Activated naive CD8-positive, alpha-beta T cell (primary cell): ENCODE data around the gene HOXD1.

Experiments
- H3K27ac Mint-ChIP-seq: one replicate; pipeline ENCODE4 v1.8.0; 2021; ENCODE audit warnings: mixed read lengths
- H3K27me3 Mint-ChIP-seq: one replicate; pipeline ENCODE4 v1.8.0; 2021; ENCODE audit warnings: mixed read lengths
- H3K36me3 Mint-ChIP-seq: one replicate; pipeline ENCODE4 v1.8.0; 2021; ENCODE audit warnings: mixed read lengths
- H3K4me1 Mint-ChIP-seq: one replicate; pipeline ENCODE4 v1.8.0; 2021; ENCODE audit warnings: low read depth, mixed read lengths
- H3K4me3 Mint-ChIP-seq: one replicate; pipeline ENCODE4 v1.8.0; 2021; ENCODE audit warnings: mild to moderate bottlenecking, mixed read lengths
- H3K9me3 Mint-ChIP-seq: one replicate; pipeline ENCODE4 v1.8.0; 2021; ENCODE audit warnings: low read depth, mixed read lengths

The HOXD1 gene

DNA sequence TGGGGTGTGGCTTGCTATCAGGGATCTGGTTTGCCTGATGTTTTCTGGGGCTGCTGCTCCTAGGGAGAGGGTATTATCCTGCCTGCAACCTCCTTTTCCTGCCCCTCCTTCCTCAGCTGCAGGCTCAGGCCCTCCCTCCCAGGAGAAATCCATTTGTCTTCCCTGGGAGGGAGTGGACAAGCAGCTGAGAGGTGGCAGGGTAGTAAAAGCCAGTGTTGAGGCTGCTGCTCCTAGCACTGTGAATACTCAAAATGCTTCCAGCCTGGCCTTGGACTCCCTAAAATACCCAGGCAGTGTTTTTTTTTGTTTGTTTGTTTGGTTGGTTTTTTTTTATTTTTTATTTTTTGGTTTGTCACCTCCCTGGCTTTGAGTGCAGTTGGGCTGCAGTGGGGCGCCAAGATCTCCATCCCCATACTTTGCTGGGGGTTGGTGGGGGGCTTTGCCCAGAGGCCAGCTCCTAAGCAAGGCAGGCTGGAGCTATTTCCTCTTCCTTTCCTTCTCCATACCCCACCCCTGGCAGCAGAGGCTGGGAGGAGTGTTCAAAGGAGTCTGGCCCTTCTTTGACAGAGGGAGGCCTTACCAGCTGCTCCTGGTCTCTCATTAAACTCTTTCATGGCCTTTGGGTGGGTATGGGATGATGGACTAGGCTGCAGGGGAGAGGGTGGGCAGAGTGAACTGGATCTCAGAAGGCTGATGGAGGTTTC lies 17.7 kb upstream of the HOXD1 start:
- Mint-ChIP-seq H3K4me3 (no peak overlapping the region), H3K27ac (no peak overlapping the region), H3K36me3 (no peaks in the 10 kb centered on the region), H3K9me3 (no peaks in the 10 kb centered on the region), H3K27me3 (peaks cover 57% of the 10 kb centered on the region), H3K4me1 (peaks cover 26% of the 10 kb centered on the region)

DNA sequence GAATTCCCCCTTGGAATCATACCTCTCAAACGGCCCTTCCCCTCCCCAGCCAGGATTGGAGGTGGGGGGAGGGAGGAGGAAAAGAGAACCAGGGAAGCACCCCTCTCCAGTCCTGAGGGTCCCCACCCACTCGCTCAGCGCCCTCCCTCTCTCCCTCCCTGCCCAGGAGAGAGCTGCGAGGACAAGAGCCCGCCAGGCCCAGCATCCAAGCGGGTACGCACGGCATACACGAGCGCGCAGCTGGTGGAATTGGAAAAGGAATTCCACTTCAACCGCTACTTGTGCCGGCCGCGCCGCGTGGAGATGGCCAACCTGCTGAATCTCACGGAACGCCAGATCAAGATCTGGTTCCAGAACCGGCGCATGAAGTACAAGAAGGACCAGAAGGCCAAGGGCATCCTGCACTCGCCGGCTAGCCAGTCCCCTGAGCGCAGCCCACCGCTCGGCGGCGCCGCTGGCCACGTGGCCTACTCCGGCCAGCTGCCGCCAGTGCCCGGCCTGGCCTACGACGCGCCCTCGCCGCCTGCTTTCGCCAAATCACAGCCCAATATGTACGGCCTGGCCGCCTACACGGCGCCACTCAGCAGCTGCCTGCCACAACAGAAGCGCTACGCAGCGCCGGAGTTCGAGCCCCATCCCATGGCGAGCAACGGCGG lies 17.0 kb upstream of the HOXD1 start:
- Mint-ChIP-seq H3K9me3 (no peaks in the 10 kb centered on the region), H3K27ac (no peak overlapping the region)

DNA sequence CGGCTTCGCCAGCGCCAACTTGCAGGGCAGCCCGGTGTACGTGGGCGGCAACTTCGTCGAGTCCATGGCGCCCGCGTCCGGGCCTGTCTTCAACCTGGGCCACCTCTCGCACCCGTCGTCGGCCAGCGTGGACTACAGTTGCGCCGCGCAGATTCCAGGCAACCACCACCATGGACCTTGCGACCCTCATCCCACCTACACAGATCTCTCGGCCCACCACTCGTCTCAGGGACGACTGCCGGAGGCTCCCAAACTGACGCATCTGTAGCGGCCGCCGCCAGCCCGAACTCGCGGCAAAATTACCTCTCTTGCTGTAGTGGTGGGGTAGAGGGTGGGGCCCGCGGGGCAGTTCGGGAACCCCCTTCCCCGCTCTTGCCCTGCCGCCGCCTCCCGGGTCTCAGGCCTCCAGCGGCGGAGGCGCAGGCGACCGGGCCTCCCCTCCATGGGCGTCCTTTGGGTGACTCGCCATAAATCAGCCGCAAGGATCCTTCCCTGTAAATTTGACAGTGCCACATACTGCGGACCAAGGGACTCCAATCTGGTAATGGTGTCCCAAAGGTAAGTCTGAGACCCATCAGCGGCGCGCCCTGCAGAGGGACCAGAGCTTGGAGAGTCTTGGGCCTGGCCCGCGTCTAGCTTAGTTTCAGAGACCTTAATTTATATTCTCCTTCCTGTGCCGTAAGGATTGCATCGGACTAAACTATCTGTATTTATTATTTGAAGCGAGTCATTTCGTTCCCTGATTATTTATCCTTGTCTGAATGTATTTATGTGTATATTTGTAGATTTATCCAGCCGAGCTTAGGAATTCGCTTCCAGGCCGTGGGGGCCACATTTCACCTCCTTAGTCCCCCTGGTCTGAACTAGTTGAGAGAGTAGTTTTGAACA lies 16.2 kb upstream of the HOXD1 start:
- Mint-ChIP-seq H3K36me3 (no peaks in the 10 kb centered on the region), H3K27ac (no peak overlapping the region), H3K9me3 (no peaks in the 10 kb centered on the region), H3K4me3 (no peak overlapping the region), H3K27me3 (peaks cover 57% of the 10 kb centered on the region), H3K4me1 (peaks cover 24% of the 10 kb centered on the region)

More for the DNA sequence above, 17.0 kb upstream of the HOXD1 start:
- H3K4me3 Mint-ChIP-seq, result no peak overlapping the region
- H3K27me3 Mint-ChIP-seq, result peaks cover 58% of the 10 kb centered on the region
- no peaks in the 10 kb centered on the region for H3K36me3 Mint-ChIP-seq
- H3K4me1 Mint-ChIP-seq, result peaks cover 23% of the 10 kb centered on the region

DNA sequence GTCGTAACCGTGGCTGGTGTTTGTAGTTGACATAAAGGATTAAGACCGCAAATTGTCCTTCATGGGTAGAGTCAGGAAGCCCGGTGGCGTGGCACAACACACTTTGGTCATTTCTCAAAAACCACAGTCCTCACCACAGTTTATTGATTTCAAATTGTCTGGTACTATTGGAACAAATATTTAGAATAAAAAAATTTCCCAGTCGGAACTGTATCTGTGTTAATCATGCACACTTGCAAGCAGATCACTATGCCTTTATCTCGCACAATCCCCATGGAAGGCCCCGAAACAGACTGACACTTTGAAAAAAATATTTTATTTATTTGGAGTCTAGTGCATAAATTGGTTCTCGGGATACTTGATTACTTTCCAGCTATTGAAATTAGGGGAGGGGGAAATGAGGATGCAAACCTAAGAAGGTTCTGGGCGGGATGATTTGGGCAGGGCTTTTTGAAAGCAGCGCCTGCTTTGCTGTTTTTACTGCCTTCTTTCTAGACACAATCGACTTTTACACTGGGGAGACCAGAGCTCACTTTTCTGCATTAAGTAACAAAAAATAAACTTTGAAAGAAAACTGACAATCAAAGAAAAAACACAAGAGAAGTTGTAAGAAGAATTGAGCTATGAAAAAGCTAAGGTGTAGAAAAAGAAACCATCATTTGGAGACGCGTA lies 15.4 kb upstream of the HOXD1 start:
- Mint-ChIP-seq H3K4me3 (no peak overlapping the region), H3K27me3 (peaks cover 52% of the 10 kb centered on the region), H3K36me3 (no peaks in the 10 kb centered on the region), H3K4me1 (peaks cover 25% of the 10 kb centered on the region), H3K9me3 (no peaks in the 10 kb centered on the region), H3K27ac (no peak overlapping the region)

GRCh38 chr2:176173567-176174381 lies 14.7 kb upstream of the HOXD1 start:
- peaks cover 53% of the 10 kb centered on the region for H3K27me3 Mint-ChIP-seq
- no peaks in the 10 kb centered on the region for H3K9me3 Mint-ChIP-seq
- no peak overlapping the region for H3K4me3 Mint-ChIP-seq
- H3K4me1 Mint-ChIP-seq, result peaks cover 25% of the 10 kb centered on the region
- no peak overlapping the region for H3K27ac Mint-ChIP-seq
- H3K36me3 Mint-ChIP-seq, result no peaks in the 10 kb centered on the region

DNA sequence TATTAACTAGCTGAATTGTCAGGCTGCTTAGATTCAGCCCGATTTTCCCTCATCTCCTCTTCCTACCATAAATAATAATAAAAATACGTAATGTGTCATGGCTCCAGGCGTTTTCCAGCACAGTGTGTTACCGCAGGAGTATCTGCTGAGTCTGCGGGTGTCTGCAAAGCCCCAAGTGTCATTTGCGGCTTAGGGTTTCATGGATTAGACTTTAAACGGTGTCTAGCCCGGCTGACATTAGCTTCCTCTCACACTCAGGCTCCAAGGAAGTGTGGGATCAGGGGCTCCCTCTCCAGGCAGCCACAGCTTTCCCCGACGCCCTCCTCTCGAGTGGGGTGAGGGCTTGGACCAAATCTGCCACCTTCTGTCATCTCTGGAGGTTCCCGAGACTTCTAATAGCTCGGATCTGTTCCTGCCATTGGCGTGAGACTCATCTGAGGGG lies 14.1 kb upstream of the HOXD1 start:
- Mint-ChIP-seq H3K36me3 (no peaks in the 10 kb centered on the region), H3K4me3 (peak overlapping the region; percentile 35), H3K4me1 (peaks cover 27% of the 10 kb centered on the region), H3K27me3 (peaks cover 58% of the 10 kb centered on the region), H3K9me3 (no peaks in the 10 kb centered on the region), H3K27ac (no peak overlapping the region)

DNA sequence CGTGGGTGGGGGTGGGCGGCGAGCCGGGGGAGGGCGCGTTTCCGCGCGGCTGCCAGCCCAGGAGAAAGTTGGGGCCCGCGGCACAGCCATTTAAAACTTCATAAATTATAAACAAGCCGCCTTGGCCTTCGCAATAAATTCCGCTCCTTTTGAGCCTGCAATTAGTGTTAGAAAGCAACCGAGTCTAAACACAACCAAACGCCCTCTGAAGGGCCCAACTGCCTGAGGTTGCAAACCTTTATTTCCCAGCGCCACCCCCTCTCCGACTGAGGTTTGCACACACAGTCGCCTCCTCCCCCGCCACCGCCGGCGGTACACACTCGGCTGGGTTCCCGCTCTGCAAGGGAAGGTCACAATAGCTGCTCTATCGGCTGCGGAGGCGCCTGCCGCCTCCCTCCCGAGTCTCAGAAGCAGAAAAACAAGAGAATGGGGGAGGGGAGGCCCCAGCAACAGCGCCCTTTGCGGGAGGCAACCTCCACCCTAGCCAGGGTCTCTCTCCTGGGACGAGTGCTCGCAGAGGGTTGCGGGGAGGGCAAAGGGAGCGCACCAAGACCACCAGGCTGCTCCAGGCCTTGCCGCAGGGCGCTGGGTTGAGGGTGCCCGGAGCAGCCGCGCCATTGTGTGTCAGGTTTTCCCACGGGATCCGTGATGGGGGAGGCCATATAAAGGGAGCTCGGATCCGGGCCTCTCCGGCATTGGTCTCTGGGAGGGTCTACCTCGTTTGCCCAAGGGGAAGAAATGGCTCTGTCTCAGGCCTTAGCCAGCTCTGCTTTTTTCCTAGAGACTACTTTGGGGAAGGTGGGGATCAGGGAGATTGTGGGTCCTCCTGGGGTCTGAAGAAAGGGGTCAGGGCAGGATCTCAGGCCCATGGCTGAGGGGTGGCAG lies 13.4 kb upstream of the HOXD1 start:
- peaks cover 58% of the 10 kb centered on the region for H3K27me3 Mint-ChIP-seq
- no peak overlapping the region for H3K27ac Mint-ChIP-seq
- no peaks in the 10 kb centered on the region for H3K9me3 Mint-ChIP-seq
- H3K4me3 Mint-ChIP-seq, result peak overlapping the region; percentile 52
- peaks cover 27% of the 10 kb centered on the region for H3K4me1 Mint-ChIP-seq
- no peaks in the 10 kb centered on the region for H3K36me3 Mint-ChIP-seq

- peaks cover 61% of the 10 kb centered on the region for H3K27me3 Mint-ChIP-seq
- no peaks in the 10 kb centered on the region for H3K9me3 Mint-ChIP-seq
- peaks cover 27% of the 10 kb centered on the region for H3K4me1 Mint-ChIP-seq
- H3K27ac Mint-ChIP-seq, result no peak overlapping the region
- H3K4me3 Mint-ChIP-seq, result no peak overlapping the region
- H3K36me3 Mint-ChIP-seq, result no peaks in the 10 kb centered on the region
Measured at GRCh38 chr2:176175709-176176607, 12.5 kb upstream of the HOXD1 start.

- peaks cover 22% of the 10 kb centered on the region for H3K4me1 Mint-ChIP-seq
- H3K9me3 Mint-ChIP-seq, result no peaks in the 10 kb centered on the region
- H3K36me3 Mint-ChIP-seq, result no peaks in the 10 kb centered on the region
- H3K27me3 Mint-ChIP-seq, result peaks cover 60% of the 10 kb centered on the region
- H3K27ac Mint-ChIP-seq, result no peak overlapping the region
- peak overlapping the region; percentile 6 for H3K4me3 Mint-ChIP-seq
Measured at GRCh38 chr2:176177580-176178037, 10.9 kb upstream of the HOXD1 start.

GRCh38 chr2:176178038-176178756 lies 10.3 kb upstream of the HOXD1 start:
- Mint-ChIP-seq H3K27ac (no peak overlapping the region), H3K27me3 (peaks cover 57% of the 10 kb centered on the region), H3K36me3 (no peaks in the 10 kb centered on the region), H3K9me3 (no peaks in the 10 kb centered on the region), H3K4me1 (peaks cover 18% of the 10 kb centered on the region), H3K4me3 (peak overlapping the region; percentile 48)

DNA sequence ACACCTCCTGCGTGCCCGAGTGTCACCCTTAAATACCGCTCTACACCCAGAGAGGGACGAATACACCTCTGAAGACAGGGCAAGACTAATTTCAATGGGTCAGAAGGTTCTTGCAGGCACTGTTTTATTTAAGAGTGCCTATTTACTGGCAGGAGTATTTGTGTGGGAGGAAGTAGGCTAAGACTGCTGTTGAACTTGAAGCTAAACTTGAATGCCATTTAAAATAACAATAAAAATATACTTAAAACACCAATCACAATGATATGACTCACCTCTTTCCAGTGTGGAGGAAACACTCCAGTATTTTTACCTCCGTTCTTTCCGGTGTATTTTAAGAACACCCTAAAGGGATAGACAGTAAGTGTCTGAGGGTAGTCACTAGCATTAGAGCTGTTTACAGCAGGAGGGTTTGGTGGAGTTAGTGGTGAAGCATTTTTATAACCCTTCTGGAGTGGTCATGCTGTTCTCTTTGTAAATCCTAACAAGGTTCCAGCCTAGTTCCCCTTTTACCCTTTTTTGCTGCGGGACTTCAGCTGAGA lies 9.6 kb upstream of the HOXD1 start:
- Mint-ChIP-seq H3K27me3 (peaks cover 53% of the 10 kb centered on the region), H3K4me1 (peaks cover 13% of the 10 kb centered on the region), H3K27ac (no peak overlapping the region), H3K4me3 (peak overlapping the region; percentile 28), H3K9me3 (no peaks in the 10 kb centered on the region), H3K36me3 (no peaks in the 10 kb centered on the region)

DNA sequence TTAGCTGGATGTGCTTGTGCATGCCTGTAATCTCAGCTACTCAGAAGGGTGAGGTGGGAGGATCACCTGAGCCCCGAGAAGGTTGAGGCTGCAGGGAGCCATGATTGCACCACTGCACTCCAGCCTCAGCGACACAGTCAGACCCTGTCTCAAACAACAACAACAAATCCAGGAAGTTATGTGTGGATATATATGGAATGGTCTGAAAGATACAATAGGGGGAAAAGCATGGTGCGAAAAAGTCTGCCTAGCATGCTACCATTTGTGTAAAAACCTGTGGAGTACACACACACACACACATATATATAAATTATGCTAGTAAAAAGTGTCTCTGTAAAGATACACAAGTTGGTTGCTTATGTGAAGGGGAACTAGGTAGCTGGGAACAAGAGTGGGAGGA lies 6.9 kb upstream of the HOXD1 start:
- Mint-ChIP-seq H3K27ac (no peak overlapping the region), H3K36me3 (no peaks in the 10 kb centered on the region), H3K4me1 (peaks cover 4% of the 10 kb centered on the region), H3K4me3 (no peak overlapping the region), H3K9me3 (no peaks in the 10 kb centered on the region), H3K27me3 (peaks cover 50% of the 10 kb centered on the region)
